Uterus (tissue), 2 donors: ENCODE measurements around the gene MAD1L1.

ENCODE experiments used
- POLR2A ChIP-seq, 2 donors: fragments of 450-650 bp; IDR thresholded peaks; one replicate each; pipeline ENCODE4 v1.6.1; 2016; ENCODE audit warnings: antibody characterized with exemption in 2 of 2, mild to moderate bottlenecking in 1 of 2, moderate library complexity in 1 of 2
- TF ChIP-seq, protein P1 (sequence below), 4 experiments: fragments of 200-600 bp in 2 of 4; fragments of 450-650 bp in 2 of 4; sonication (generic) in 2 of 4; IDR thresholded peaks; one replicate each; pipeline ENCODE4 v1.5.1; 2016 to 2019; ENCODE audit warnings: antibody characterized with exemption in 4 of 4, mild to moderate bottlenecking in 2 of 4, moderate library complexity in 1 of 4

DNA sequence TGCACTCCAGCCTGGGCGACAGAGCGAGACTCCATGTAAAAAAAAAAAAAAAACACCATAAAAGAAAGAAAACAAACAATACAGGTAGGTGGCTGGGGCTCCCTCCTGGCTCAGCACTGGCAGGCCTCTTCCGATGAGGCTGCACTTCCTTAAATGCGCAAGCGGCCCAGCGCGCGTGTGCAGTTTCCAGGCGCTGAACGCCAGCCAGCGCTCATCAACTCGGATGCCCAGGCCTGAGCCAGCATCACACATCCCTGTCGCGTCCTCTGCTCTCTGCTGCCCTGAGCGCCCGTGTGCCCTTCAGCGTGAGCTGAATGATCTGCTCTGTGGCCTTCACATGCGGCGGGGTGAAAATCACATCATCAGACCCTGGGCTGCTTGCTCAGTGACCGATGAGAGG lies 41.1 kb upstream of the MAD1L1 start:
- TF ChIP-seq, protein P1, sequence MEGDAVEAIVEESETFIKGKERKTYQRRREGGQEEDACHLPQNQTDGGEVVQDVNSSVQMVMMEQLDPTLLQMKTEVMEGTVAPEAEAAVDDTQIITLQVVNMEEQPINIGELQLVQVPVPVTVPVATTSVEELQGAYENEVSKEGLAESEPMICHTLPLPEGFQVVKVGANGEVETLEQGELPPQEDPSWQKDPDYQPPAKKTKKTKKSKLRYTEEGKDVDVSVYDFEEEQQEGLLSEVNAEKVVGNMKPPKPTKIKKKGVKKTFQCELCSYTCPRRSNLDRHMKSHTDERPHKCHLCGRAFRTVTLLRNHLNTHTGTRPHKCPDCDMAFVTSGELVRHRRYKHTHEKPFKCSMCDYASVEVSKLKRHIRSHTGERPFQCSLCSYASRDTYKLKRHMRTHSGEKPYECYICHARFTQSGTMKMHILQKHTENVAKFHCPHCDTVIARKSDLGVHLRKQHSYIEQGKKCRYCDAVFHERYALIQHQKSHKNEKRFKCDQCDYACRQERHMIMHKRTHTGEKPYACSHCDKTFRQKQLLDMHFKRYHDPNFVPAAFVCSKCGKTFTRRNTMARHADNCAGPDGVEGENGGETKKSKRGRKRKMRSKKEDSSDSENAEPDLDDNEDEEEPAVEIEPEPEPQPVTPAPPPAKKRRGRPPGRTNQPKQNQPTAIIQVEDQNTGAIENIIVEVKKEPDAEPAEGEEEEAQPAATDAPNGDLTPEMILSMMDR (IDR thresholded peaks at IDR 0.05), result no peak
- TF ChIP-seq POLR2A (IDR thresholded peaks at IDR 0.05), result no peak
